GM06990 (cell line): ENCODE measurements around the gene BEST2.
"Not testable (repeated sequence)": the region's sequence is repeated elsewhere in the genome, so short reads cannot be mapped to it uniquely, and the experiment has no call there.

Experiments
- DNase-seq: peaks from one replicate; pipeline ENCODE4 v3.0.0-alpha.2; 2011; ENCODE audit not compliant: insufficient read length; ENCODE audit errors: extremely low read depth
- H3K27me3 ChIP-seq: replicated peaks from 2 replicates; pipeline ENCODE4 v1.6.0; 2011; ENCODE audit warnings: low read length; ENCODE audit not compliant: control insufficient read depth, insufficient read depth
- H3K36me3 ChIP-seq: 2 replicates; pipeline ENCODE4 v1.5.1; 2011; ENCODE audit warnings: low read length; ENCODE audit not compliant: control insufficient read depth, insufficient read depth
- H3K4me3 ChIP-seq: replicated peaks from 2 replicates; pipeline ENCODE4 v1.5.1; 2011; ENCODE audit warnings: low read depth, mild to moderate bottlenecking, control low read depth, low read length
- TF ChIP-seq, protein P1 (sequence below): IDR thresholded peaks from 2 replicates; pipeline ENCODE4 v1.5.1; 2011; ENCODE audit warnings: low read length, control low read depth, mild to moderate bottlenecking, inconsistent platforms; ENCODE audit not compliant: insufficient read depth, poor library complexity, severe bottlenecking

The BEST2 gene

DNA sequence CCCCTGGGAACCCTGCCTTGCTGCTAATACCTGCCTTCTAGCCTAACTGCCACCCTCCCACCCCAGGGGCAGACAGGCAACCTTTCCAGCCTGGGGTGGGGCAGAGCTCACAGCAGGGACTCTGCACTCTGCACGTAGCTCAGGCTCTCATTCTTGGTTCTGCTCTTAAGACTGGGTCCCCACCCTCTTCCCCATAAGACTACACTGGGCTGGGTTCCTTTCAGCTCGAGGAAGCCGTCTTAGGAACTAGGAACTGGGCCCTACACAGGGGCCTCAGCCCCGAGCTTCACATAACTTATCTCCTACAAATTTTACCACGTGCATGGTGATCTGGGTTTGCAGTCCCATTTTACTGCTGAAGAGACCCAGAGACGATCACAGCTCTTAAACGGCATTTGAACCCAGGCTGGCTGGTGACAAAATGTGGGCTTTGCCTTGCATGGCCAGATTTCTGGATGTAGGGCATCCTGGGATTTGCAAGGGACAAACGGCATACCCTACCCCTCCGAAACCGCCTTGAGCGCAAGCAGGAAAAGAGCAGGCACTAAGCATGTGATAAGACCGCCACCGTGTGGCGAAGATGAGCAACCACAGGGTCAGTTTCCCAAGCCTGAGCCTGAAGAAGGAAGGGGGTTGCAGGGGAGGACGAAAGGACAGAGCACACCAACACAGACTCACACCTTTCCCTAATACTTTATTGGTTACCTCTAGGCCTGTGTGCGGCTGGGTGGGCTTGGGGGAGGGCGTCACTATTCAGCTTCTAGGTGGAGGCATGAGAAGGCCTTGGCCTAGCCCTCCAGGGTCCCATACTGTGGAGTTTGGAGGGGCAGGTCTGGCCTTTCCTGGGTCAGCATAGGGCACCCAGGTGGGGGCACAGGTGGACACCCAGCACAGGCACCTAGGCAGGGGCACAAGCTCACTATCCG lies 44.8 kb downstream of the BEST2 start:
- H3K36me3 ChIP-seq = no peaks in the 10 kb centered on the region; the same call in 1 of the 2 replicates

GRCh38 chr19:12797141-12797587 lies 45.6 kb downstream of the BEST2 start:
- TF ChIP-seq, protein P1, sequence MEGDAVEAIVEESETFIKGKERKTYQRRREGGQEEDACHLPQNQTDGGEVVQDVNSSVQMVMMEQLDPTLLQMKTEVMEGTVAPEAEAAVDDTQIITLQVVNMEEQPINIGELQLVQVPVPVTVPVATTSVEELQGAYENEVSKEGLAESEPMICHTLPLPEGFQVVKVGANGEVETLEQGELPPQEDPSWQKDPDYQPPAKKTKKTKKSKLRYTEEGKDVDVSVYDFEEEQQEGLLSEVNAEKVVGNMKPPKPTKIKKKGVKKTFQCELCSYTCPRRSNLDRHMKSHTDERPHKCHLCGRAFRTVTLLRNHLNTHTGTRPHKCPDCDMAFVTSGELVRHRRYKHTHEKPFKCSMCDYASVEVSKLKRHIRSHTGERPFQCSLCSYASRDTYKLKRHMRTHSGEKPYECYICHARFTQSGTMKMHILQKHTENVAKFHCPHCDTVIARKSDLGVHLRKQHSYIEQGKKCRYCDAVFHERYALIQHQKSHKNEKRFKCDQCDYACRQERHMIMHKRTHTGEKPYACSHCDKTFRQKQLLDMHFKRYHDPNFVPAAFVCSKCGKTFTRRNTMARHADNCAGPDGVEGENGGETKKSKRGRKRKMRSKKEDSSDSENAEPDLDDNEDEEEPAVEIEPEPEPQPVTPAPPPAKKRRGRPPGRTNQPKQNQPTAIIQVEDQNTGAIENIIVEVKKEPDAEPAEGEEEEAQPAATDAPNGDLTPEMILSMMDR = no peak
- no peak for DNase-seq
- no peaks in the 10 kb centered on the region for H3K27me3 ChIP-seq
- no peaks in the 10 kb centered on the region; the same call in 1 of the 2 replicates for H3K36me3 ChIP-seq
- H3K4me3 ChIP-seq = no peak overlapping the region

More for the DNA sequence above, 44.8 kb downstream of the BEST2 start:
- peak; percentile 62 for DNase-seq
- Histone ChIP-seq H3K4me3 (peak overlapping the region; percentile 22; the same call in 1 of the 2 replicates), H3K27me3 (no peaks in the 10 kb centered on the region)
- TF ChIP-seq, protein P1 = peak; percentile 86

GRCh38 chr19:12797607-12798006 lies 46.0 kb downstream of the BEST2 start:
- DNase-seq, H3K36me3 ChIP-seq, H3K27me3 ChIP-seq, H3K4me3 ChIP-seq: not testable (repeated sequence)

DNA sequence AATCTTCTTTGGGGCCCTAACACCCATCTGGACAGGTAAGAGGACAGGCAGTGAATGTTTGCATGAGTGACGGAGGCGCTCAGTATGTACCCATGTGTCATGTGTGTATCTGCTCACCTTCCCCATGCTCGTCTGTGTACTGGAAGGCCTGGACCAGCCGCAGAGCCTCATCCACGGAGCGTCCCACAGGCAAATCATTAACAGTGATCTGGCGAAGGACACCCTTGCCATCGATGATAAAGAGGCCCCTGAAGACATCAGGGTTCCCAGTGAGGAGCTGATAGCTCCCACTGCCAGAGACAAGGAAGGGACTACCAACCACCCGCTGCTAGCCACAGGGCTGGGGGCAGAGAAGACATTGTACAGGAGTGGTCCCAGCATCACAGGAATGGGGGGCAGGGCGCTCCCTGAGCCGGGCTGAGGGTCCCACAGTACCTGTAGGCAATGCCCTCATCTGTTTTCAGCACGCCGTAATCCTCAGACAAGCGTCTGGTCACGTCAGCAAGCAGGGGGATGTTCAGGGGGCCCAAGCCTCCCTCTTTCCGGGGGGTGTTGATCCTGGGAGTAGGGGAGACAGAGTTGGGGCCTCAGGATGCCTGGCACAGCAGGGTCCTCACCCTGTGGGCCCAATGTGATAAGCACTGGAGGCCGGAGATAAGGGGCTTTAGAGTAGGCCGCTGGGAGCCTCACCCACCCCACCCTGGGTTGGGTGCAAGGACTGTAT lies 48.3 kb downstream of the BEST2 start:
- DNase-seq = no peak
- no peaks in the 10 kb centered on the region; the same call in 1 of the 2 replicates for H3K36me3 ChIP-seq
- TF ChIP-seq, protein P1 = no peak
- no peak overlapping the region for H3K4me3 ChIP-seq
- H3K27me3 ChIP-seq = no peaks in the 10 kb centered on the region

- no peaks in the 10 kb centered on the region; the same call in 1 of the 2 replicates for H3K36me3 ChIP-seq
- no peak for DNase-seq
- TF ChIP-seq, protein P1 = no peak
- no peak overlapping the region for H3K4me3 ChIP-seq
- no peaks in the 10 kb centered on the region for H3K27me3 ChIP-seq
Observed at GRCh38 chr19:12800466-12800770, 48.8 kb downstream of the BEST2 start.

GRCh38 chr19:12800923-12801465 lies 49.4 kb downstream of the BEST2 start:
- TF ChIP-seq, protein P1 = no peak
- H3K27me3 ChIP-seq = no peaks in the 10 kb centered on the region
- H3K4me3 ChIP-seq = peak overlapping the region; percentile 66
- no peak for DNase-seq
- H3K36me3 ChIP-seq = no peaks in the 10 kb centered on the region; the same call in 1 of the 2 replicates
